GM21367 (cell line): ENCODE measurements around the gene IFI16.

Experiments used
- ATAC-seq: cut with Tn5 transposase; IDR thresholded peaks from one replicate; pipeline ENCODE4 v1.9.1; 2021; ENCODE audit not compliant: unreplicated experiment

Gene IFI16

DNA sequence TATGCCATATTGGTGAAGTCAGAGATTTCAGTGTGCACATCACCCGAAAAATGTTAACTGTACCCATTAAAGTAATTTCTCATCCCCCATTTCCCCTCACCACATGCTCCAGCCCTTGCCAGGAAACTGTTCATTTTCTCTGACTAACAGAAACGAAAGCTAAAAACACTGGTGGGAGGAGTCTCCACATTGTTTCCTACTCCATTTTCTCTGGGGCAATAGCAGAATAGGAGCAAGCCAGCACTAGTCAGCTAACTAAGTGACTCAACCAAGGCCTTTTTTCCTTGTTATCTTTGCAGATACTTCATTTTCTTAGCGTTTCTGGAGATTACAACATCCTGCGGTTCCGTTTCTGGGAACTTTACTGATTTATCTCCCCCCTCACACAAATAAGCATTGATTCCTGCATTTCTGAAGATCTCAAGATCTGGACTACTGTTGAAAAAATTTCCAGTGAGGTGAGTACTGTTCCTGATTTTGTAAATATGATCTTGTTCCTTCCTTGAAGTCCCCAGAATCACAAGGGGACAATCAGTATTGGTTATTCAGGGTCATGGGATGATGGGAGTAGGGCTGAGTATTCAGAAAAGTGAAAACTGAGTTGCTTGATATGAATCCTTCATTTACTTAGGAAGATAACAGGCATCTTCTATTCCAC, at the start of gene IFI16:
Gene IFI16 (plus strand): TSS at position 204 of the 658 bp plus-strand sequence. CDS start 4,774 bp downstream, outside the sequence.
- peak; percentile 48 for ATAC-seq

GRCh38 chr1:158961178-158961577, 48.5 kb upstream of the IFI16 start:
- ATAC-seq = no peak

- ATAC-seq = no peak
These were observed 46.7 kb upstream of the IFI16 start for GRCh38 chr1:158962983-158963382.

DNA sequence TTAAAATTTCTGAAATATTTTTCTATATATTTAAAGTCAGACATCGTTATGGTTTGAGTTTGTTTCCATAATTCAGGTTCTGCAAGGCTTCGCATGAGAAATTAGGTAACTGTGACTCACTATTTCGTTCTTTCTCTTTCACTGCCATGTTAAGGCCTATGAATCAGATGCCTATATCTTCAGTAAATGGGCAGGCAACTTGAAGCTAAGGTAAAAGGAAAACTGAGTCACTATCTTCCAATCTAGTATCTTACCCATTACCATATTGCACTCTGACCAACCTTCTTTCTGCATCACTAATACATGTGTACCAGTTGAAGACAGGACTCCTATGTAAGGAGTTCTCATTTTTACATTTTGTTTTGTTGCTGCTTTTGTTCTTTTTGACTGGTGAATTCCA, 40.5 kb upstream of the IFI16 start:
- ATAC-seq = no peak

DNA sequence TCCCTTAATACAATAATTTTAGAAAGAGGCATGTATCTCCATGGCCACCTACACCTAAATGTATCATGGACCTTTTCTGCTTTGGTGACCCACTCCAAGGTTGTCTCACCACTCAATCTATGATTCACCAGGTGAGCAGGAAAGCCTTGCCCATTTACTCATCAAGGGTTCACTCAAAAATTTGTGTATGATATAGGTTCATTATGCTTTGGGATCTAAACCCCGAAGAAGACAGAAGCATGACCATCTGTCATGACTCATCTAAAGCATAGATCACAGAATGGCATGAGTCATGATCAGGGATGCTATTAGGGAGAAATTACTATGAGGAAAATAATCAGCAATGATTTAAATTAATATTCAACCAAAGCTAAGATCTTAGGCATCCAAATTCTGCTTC, 39.9 kb upstream of the IFI16 start:
- ATAC-seq = no peak

GRCh38 chr1:158972841-158973240, 36.9 kb upstream of the IFI16 start:
- ATAC-seq = no peak

DNA sequence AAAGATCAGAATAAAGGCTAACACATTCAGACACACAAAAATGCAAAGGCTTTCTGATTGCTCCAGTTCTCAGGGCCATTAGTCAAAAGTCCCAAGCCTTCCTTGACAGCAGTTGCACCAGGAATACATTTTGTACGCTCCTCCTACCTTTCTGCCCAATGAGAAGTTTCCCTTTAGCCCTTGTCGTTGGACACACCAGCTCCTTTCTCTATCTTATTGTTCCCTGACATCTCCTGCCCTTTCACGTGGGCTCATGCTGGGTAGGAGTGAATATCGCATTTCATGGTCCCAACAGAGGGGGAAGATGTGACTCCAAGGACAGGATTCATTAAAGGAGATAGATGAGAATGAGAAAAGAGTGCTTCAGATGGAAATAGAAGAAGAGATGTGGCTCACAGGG, 33.5 kb upstream of the IFI16 start:
- ATAC-seq = no peak

- no peak for ATAC-seq
These were observed 31.0 kb upstream of the IFI16 start for GRCh38 chr1:158978730-158979129.

- no peak for ATAC-seq
These were observed 30.5 kb upstream of the IFI16 start for GRCh38 chr1:158979229-158979628.

DNA sequence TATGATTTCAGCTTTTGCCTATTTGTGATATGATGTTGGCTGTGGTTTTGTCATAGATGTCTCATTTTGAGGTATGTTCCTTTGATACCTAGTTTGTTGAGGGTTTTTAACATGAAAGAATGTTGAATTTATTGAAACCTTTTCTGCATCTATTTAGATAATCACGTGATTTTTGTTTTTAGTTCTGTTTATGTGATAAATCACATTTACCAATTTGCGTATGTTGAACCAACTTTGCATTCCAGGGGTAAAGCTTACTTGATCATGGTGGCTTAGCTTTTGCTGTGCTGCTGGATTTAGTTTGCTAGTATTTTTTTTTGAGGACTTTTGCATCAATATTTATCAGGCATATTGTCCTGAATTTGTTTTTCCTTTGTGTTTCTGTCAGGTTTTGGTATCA, 26.5 kb upstream of the IFI16 start:
- ATAC-seq = no peak

DNA sequence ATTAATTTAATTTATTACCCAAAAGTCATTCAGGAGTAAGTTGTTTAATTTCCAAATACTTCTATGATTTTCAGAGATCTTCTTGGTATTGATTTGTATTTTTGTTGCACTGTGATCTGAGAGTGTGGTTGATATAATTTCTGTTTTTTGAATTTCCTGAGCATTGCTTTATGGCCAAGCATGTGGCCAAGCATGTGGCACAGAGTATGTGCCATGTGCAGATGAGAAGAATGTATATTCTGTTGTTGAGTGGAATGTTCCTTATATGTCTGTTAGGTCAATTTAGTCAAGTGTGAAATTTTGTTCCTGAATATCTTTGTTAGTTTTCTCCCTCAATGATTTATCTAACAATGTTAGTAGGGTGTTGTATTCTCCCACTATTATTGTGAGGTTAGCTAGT, 25.3 kb upstream of the IFI16 start:
- no peak for ATAC-seq

DNA sequence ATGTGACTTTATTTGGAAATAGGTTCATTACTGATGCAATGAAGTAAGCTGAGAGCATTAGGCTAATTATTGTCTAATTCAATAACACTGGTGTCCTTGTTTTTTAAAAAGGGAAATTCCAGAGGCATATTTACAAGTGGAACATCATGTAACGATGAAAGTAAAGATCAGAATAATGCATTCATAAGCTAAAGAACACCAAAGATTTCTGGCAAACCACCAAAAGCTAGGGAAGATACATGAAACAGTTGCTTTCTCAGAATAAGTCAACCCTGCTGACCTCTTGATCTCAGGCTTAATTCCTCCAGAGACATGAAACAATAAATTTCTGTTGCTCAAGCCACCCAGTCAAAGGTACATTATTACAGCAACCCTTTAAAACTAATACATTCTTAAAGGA, 20.3 kb upstream of the IFI16 start:
- no peak for ATAC-seq

GRCh38 chr1:158992787-158993312, 16.9 kb upstream of the IFI16 start:
- ATAC-seq = no peak

DNA sequence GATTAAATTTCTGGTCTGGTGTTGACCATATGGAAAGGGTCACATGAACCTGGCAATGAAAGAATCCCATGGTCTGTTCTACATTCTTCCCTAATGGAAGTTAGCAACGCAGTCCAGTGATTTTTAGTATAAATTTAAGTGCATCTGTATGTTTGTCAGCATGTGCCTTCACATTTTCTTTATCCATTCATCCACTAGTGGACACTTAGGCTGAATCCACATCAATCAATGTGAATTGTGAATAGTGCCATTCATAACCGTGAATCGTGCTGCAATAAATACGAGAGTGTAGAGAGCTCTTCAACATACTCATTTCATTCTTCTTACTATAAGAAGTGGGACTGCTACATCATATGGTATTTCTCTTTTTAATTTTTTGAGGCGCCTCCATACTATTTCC, 12.7 kb upstream of the IFI16 start:
- no peak for ATAC-seq

GRCh38 chr1:158998037-158998780, 11.5 kb upstream of the IFI16 start:
- no peak for ATAC-seq

DNA sequence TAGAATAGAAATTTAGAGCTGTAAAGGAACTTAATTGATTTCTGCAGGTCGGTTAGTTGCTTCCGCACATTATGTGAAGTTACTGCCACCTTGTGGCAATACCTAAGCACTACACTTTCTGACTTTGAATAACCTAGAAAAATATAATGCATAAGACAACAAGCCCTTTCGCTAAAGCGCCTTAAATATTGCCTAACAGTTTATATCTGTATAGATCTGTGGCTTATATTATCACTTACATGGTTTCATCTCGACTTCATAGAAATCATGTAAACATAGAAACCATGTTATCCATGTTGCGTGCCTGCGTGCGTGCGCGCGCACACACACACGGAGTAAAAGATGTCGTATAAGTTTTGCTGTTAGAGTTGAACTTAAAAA, 10.9 kb upstream of the IFI16 start:
- ATAC-seq = no peak

DNA sequence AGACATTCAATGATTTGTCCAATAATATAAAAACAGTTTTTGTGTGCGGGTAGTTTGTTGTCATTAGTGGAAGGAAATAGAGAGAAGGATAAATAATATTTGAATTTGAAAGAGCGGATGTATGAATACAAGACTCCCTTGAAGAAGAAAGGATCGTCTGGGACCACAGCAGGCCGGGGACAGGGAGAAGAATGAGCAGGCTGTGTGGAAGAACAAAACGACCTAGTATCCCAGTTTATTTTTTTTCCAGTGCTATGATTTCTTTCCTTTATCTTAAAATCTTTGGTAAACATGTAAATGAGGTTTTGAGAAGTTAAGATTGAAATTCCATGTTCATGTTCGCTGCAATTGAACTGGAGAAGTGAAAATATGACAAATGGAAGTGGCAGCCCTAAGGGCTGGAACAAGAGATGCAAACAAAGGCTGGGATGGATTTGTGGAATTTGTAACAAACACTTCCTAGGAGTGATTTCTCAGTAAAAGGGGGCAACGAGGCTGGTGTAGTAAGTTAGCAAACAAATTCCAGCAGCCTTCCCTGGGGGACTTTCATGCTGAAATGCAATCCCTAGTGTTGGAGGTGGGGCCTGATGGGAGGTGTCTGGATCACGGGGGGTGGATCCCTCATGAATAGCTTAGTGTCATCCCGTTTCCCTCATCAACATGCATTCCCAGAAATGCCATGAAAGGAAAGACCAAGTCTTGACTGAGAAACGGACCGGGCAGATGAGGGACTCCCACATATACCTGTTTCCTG, 10.2 kb upstream of the IFI16 start:
- ATAC-seq = no peak

DNA sequence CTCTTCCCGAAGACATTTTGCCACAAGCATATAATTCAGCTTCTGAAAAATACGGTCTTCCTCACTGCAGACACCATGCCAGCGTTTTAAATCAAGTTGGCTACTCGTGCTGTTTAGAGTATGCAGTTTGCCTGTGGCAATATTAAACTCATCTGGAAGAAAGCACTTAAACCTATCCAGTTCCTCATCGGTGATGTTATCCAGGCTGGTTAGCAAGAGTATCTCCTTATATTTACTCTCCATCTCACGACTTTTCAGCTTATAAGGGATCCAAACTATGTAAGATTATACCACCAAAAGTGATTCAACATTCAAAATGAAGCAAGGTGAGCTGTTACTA, 9.7 kb upstream of the IFI16 start:
- ATAC-seq = no peak

DNA sequence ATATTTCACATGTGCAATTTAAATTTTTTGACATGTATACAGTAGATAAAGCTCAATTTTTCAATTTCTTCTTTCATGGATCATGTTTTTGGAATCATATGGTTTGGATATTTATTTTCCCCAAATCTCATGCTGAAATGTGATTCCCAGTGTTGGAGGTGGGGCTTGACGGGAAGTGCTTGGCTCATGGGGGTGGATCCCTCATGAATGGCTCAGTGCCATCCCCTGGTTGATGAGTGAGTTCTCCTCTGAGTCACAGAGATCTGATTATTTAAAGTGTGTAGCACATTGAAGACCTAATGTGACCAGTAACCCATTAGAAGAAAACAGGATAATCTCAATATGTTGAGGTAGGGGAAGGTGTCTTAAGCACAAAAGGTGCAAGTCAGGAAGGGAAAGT, 9.1 kb upstream of the IFI16 start:
- no peak for ATAC-seq

GRCh38 chr1:159005161-159005560, 4.5 kb upstream of the IFI16 start:
- ATAC-seq = no peak

- no peak for ATAC-seq
These were observed 4.0 kb upstream of the IFI16 start for GRCh38 chr1:159005676-159006075.
